Calu3 (cell line): ENCODE measurements around the gene LHCGR. TPM values are rescaled to one million over a fixed set of nuclear protein-coding genes. Genes with fewer than 3 reads are reported as not detected.

Experiments used
- BruUV-seq: library from RNA; stranded (reverse); fragments of 400-500 nt; replicated peaks from 2 replicates; lab custom pipeline; 2021; lab: Mats Ljungman, UMichigan
- CTCF ChIA-PET: fragments of 300-600 bp; sonication (Branson Sonifier 250); formaldehyde crosslinking; loops from one replicate; lab custom pipeline; 2022; ENCODE audit warnings: antibody characterized with exemption; lab: Charles Lee
- DNase-seq: peaks from one replicate; pipeline ENCODE4 v3.0.0; 2022
- H3K27ac Mint-ChIP-seq: one replicate; pipeline ENCODE4 v1.8.0; 2022; ENCODE audit warnings: mixed read lengths; ENCODE audit not compliant: unreplicated experiment
- H3K27me3 Mint-ChIP-seq: one replicate; pipeline ENCODE4 v1.8.0; 2022; ENCODE audit warnings: mixed read lengths; ENCODE audit not compliant: unreplicated experiment
- H3K36me3 Mint-ChIP-seq: one replicate; pipeline ENCODE4 v1.8.0; 2022; ENCODE audit warnings: mild to moderate bottlenecking, moderate library complexity, mixed read lengths; ENCODE audit not compliant: insufficient read depth, unreplicated experiment
- H3K4me1 Mint-ChIP-seq: one replicate; pipeline ENCODE4 v1.8.0; 2022; ENCODE audit warnings: mild to moderate bottlenecking, low read depth, mixed read lengths; ENCODE audit not compliant: unreplicated experiment
- H3K4me3 Mint-ChIP-seq: one replicate; pipeline ENCODE4 v1.8.0; 2022; ENCODE audit warnings: mild to moderate bottlenecking, low read depth, moderate library complexity, mixed read lengths; ENCODE audit not compliant: unreplicated experiment
- H3K9me3 Mint-ChIP-seq: one replicate; pipeline ENCODE4 v1.8.0; 2022; ENCODE audit warnings: low read depth, mixed read lengths; ENCODE audit not compliant: unreplicated experiment
- CTCF ChIP-seq: fragments of 200-600 bp; IDR thresholded peaks from one replicate; pipeline ENCODE4 v1.8.0; 2022; ENCODE audit warnings: antibody characterized with exemption; ENCODE audit not compliant: unreplicated experiment
- intact Hi-C: fragments of 100-400 bp; cut with micrococcal nuclease; formaldehyde crosslinking; loops from one replicate; pipeline ENCODE4 v1.10.0; 2022; ENCODE audit not compliant: unreplicated experiment
- total RNA-seq: library from RNA; stranded (reverse); gene quantifications from 2 replicates; pipeline ENCODE4 v1.2.3, GENCODE V29; 2022

LHCGR gene
- total RNA-seq, 1 experiment from 2014 or later, result not detected

GRCh38 chr2:48722391-48722790 lies 33.1 kb downstream of the LHCGR start:
- CTCF ChIA-PET, result interaction anchor here (1.3 kb wide), 1 partner anchor 13 kb away, joined by 3 read pairs; no protein-coding TSS in a partner anchor
- no peaks in the 10 kb centered on the region for H3K36me3 Mint-ChIP-seq
- no peak for TF ChIP-seq CTCF
- no peaks in the 10 kb centered on the region for H3K27me3 Mint-ChIP-seq
- no peak overlapping the region for H3K4me3 Mint-ChIP-seq
- peaks cover 8% of the 10 kb centered on the region for H3K4me1 Mint-ChIP-seq
- H3K9me3 Mint-ChIP-seq, result peaks cover 2% of the 10 kb centered on the region
- no peak overlapping the region for H3K27ac Mint-ChIP-seq
- BruUV-seq, result no TSS peak
- no peak for DNase-seq
- intact Hi-C loops, result no loop called here

GRCh38 chr2:48721158-48721557 lies 34.4 kb downstream of the LHCGR start:
- Mint-ChIP-seq H3K36me3 (no peaks in the 10 kb centered on the region), H3K27ac (no peak overlapping the region), H3K27me3 (no peaks in the 10 kb centered on the region), H3K4me3 (no peak overlapping the region), H3K4me1 (peaks cover 8% of the 10 kb centered on the region), H3K9me3 (peaks cover 2% of the 10 kb centered on the region)
- DNase-seq, result no peak
- CTCF ChIA-PET, result interaction anchor here (1.3 kb wide), 1 partner anchor 12 kb away, joined by 3 read pairs; no protein-coding TSS in a partner anchor
- no peak for TF ChIP-seq CTCF
- BruUV-seq, result no TSS peak
- intact Hi-C loops, result no loop called here

- H3K27me3 Mint-ChIP-seq, result no peaks in the 10 kb centered on the region
Measured at GRCh38 chr2:48719480-48720177, 35.9 kb downstream of the LHCGR start.

GRCh38 chr2:48717846-48718245 lies 37.7 kb downstream of the LHCGR start:
- Mint-ChIP-seq H3K4me1 (peaks cover 15% of the 10 kb centered on the region), H3K27ac (no peak overlapping the region), H3K4me3 (no peak overlapping the region), H3K9me3 (peaks cover 2% of the 10 kb centered on the region), H3K36me3 (no peaks in the 10 kb centered on the region), H3K27me3 (no peaks in the 10 kb centered on the region)
- no peak for DNase-seq
- BruUV-seq, result no TSS peak
- intact Hi-C loops, result no loop called here
- CTCF ChIA-PET, result interaction anchor here (0.7 kb wide), 1 partner anchor 18 kb away, joined by 3 read pairs; no protein-coding TSS in a partner anchor
- no peak for TF ChIP-seq CTCF

More at GRCh38 chr2:48719480-48720177, 35.9 kb downstream of the LHCGR start:
- DNase-seq, result no peak
- TF ChIP-seq CTCF, result no peak
- Mint-ChIP-seq H3K27ac (no peak overlapping the region), H3K4me1 (peaks cover 23% of the 10 kb centered on the region), H3K4me3 (no peak overlapping the region), H3K36me3 (no peaks in the 10 kb centered on the region), H3K9me3 (peaks cover 2% of the 10 kb centered on the region)
- no TSS peak for BruUV-seq
- intact Hi-C loops, result no loop called here
- CTCF ChIA-PET, result interaction anchor here (0.7 kb wide), 1 partner anchor 11 kb away, joined by 3 read pairs; no protein-coding TSS in a partner anchor
